H1 (cell line): Measurements from ENCODE around the gene GTSE1. TPM values are rescaled to one million over a fixed set of nuclear protein-coding genes. Genes with fewer than 3 reads are reported as not detected.

Experiments used
- CTCF ChIA-PET: fragments of 300-600 bp; sonication (Branson Sonifier 250); formaldehyde crosslinking; loops from one replicate; lab custom pipeline; 2021; ENCODE audit not compliant: partially characterized antibody; lab: Charles Lee
- POLR2A ChIA-PET: fragments of 300-600 bp; sonication (Branson Sonifier 250); formaldehyde crosslinking; loops from one replicate; lab custom pipeline; 2021; ENCODE audit warnings: inconsistent platforms; ENCODE audit not compliant: partially characterized antibody; lab: Charles Lee
- DNase-seq, 2 experiments: peaks; one replicate each; pipeline versions ENCODE4 v3.0.0 to v3.0.0-alpha.2; 2010 to 2022; ENCODE audit warnings: low spot score in 2 of 2, low read depth in 1 of 2, mixed read lengths in 1 of 2
- FAIRE-seq: peaks from 2 replicates; lab custom pipeline; 2011; peaks lifted over from hg19 to GRCh38; lab: Jason Lieb, UNC
- H2AFZ ChIP-seq: 2 replicates; pipeline ENCODE4 v1.8.1; 2012; ENCODE audit warnings: low read length, inconsistent platforms
- H2AK5ac ChIP-seq: 2 replicates; pipeline ENCODE4 v1.6.1; 2013; ENCODE audit warnings: low read depth, low read length
- H2BK120ac ChIP-seq: replicated peaks from 2 replicates; pipeline ENCODE3; 2013; ENCODE audit warnings: low read depth, low read length, inconsistent platforms
- H2BK12ac ChIP-seq: 2 replicates; pipeline ENCODE4 v1.6.1; 2013; ENCODE audit warnings: low read depth, low read length
- H2BK15ac ChIP-seq: 2 replicates; pipeline ENCODE4 v1.6.1; 2013; ENCODE audit warnings: low read length
- H2BK20ac ChIP-seq: 2 replicates; pipeline ENCODE4 v1.6.1; 2013; ENCODE audit warnings: low read length
- H2BK5ac ChIP-seq: 2 replicates; pipeline ENCODE4 v1.6.1; 2013; ENCODE audit warnings: low read depth, low read length
- H3K14ac ChIP-seq: 2 replicates; pipeline ENCODE4 v1.6.1; 2013; ENCODE audit warnings: inconsistent platforms; ENCODE audit not compliant: insufficient read length
- H3K18ac ChIP-seq: 2 replicates; pipeline ENCODE4 v1.6.1; 2013; ENCODE audit warnings: low read length; ENCODE audit errors: extremely low read depth
- H3K23ac ChIP-seq: 2 replicates; pipeline ENCODE4 v1.6.1; 2013; ENCODE audit warnings: inconsistent platforms; ENCODE audit not compliant: insufficient read length
- H3K23me2 ChIP-seq: 2 replicates; pipeline ENCODE4 v1.6.1; 2013; ENCODE audit warnings: low read depth, low read length
- H3K27ac ChIP-seq: 2 replicates; pipeline ENCODE4 v1.6.1; 2011; ENCODE audit warnings: low read depth, low read length, inconsistent platforms
- H3K27me3 ChIP-seq, 4 experiments: replicated peaks in 1 of 4; 1 replicate in 1 of 4; 2 replicates in 3 of 4; pipeline versions ENCODE4 v1.6.1 to v1.8.1; 2011 to 2013; ENCODE audit warnings: low read length in 3 of 4, mild to moderate bottlenecking in 3 of 4, inconsistent platforms in 2 of 4, mixed read lengths in 2 of 4, moderate library complexity in 1 of 4; ENCODE audit not compliant: control insufficient read depth in 3 of 4, insufficient read depth in 3 of 4; ENCODE audit errors: extremely low read depth in 1 of 4
- H3K36me3 ChIP-seq, 4 experiments: 2 replicates each; pipeline versions ENCODE4 v1.6.1 to v1.8.1; 2011 to 2013; ENCODE audit warnings: mild to moderate bottlenecking in 4 of 4, low read length in 3 of 4, moderate library complexity in 2 of 4, control low read depth in 1 of 4, inconsistent platforms in 1 of 4; ENCODE audit not compliant: insufficient read depth in 4 of 4, control insufficient read depth in 2 of 4
- H3K4ac ChIP-seq: replicated peaks from 2 replicates; pipeline ENCODE3; 2013; ENCODE audit warnings: low read length, low read depth, mixed read lengths, inconsistent platforms; ENCODE audit not compliant: insufficient read length
- H3K4me1 ChIP-seq, 4 experiments: replicated peaks in 1 of 4; 1 replicate in 1 of 4; 2 replicates in 3 of 4; pipeline versions ENCODE4 v1.6.1 to v1.8.1; 2011 to 2013; ENCODE audit warnings: low read length in 3 of 4, inconsistent platforms in 2 of 4, mixed read lengths in 1 of 4; ENCODE audit not compliant: insufficient read depth in 4 of 4, control insufficient read depth in 3 of 4
- H3K4me2 ChIP-seq, 2 experiments: 2 replicates each; pipeline versions ENCODE4 v1.6.1 to v1.8.1; 2011 to 2013; ENCODE audit warnings: low read depth in 2 of 2, low read length in 2 of 2, control low read depth in 1 of 2, inconsistent platforms in 1 of 2, mild to moderate bottlenecking in 1 of 2; ENCODE audit not compliant: insufficient read depth in 1 of 2
- H3K4me3 ChIP-seq, 4 experiments: fragments of 200-600, 300-600 bp in 1 of 4; sonication (generic), shearing (Covaris generic), sonication (Bioruptor Twin) in 1 of 4; 2 replicates each; pipeline versions ENCODE4 v1.5.1 to v1.8.1; 2011 to 2016; ENCODE audit warnings: low read length in 4 of 4, low read depth in 3 of 4, control low read depth in 2 of 4, inconsistent platforms in 2 of 4, mild to moderate bottlenecking in 2 of 4, mixed read lengths in 1 of 4, moderate library complexity in 1 of 4; ENCODE audit not compliant: insufficient read depth in 2 of 4; ENCODE audit errors: extremely low read depth in 1 of 4
- H3K56ac ChIP-seq: replicated peaks from 2 replicates; pipeline ENCODE3; 2013; ENCODE audit warnings: low read depth, mild to moderate bottlenecking, mixed read lengths, low read length, inconsistent platforms; ENCODE audit not compliant: insufficient read length
- H3K79me1 ChIP-seq: 2 replicates; pipeline ENCODE4 v1.6.1; 2013; ENCODE audit warnings: low read depth, low read length, control low read depth
- H3K79me2 ChIP-seq, 2 experiments: 2 replicates each; pipeline versions ENCODE4 v1.6.1 to v1.8.1; 2012 to 2013; ENCODE audit warnings: low read length in 2 of 2, mild to moderate bottlenecking in 2 of 2, inconsistent platforms in 1 of 2; ENCODE audit not compliant: insufficient read depth in 2 of 2, control insufficient read depth in 1 of 2
- H3K9ac ChIP-seq, 4 experiments: replicated peaks in 1 of 4; 1 replicate in 1 of 4; 2 replicates in 3 of 4; pipeline versions ENCODE4 v1.6.1 to v1.8.1; 2011 to 2013; ENCODE audit warnings: low read depth in 3 of 4, low read length in 3 of 4, control low read depth in 2 of 4, mild to moderate bottlenecking in 2 of 4, moderate library complexity in 2 of 4, inconsistent platforms in 1 of 4; ENCODE audit errors: extremely low read depth in 1 of 4
- H3K9me3 ChIP-seq, 2 experiments: 2 replicates each; pipeline versions ENCODE4 v1.6.1 to v1.8.1; 2012 to 2013; ENCODE audit warnings: mild to moderate bottlenecking in 2 of 2, moderate library complexity in 2 of 2, control low read depth in 1 of 2, inconsistent platforms in 1 of 2, low read depth in 1 of 2, low read length in 1 of 2, mixed read lengths in 1 of 2; ENCODE audit not compliant: insufficient read depth in 2 of 2
- H4K20me1 ChIP-seq, 2 experiments: replicated peaks in 1 of 2; 2 replicates each; pipeline versions ENCODE3 to v1.8.1; 2011 to 2013; ENCODE audit warnings: inconsistent platforms in 2 of 2, low read length in 2 of 2, mild to moderate bottlenecking in 1 of 2; ENCODE audit not compliant: insufficient read depth in 2 of 2, control insufficient read depth in 1 of 2
- H4K5ac ChIP-seq: 2 replicates; pipeline ENCODE4 v1.6.1; 2013; ENCODE audit warnings: low read length, low read depth, mixed read lengths, inconsistent platforms; ENCODE audit not compliant: insufficient read length
- H4K8ac ChIP-seq: 2 replicates; pipeline ENCODE4 v1.8.0; 2013; ENCODE audit warnings: mild to moderate bottlenecking, moderate library complexity, low read length, inconsistent platforms; ENCODE audit not compliant: insufficient read depth; ENCODE audit errors: extremely low read depth
- H4K91ac ChIP-seq: replicated peaks from 2 replicates; pipeline ENCODE3; 2013; ENCODE audit warnings: low read length, mixed read lengths, inconsistent platforms; ENCODE audit not compliant: insufficient read length
- ASH2L ChIP-seq: fragments of 200-600, 300-600 bp; sonication (generic); IDR thresholded peaks from one replicate; pipeline ENCODE4 v1.7.1; 2017; ENCODE audit warnings: low read length
- CTCF ChIP-seq, 3 experiments: IDR thresholded peaks; 1 replicate in 2 of 3; 2 replicates in 1 of 3; pipeline versions ENCODE4 v1.5.1 to v1.6.1; 2011; ENCODE audit warnings: low read length in 3 of 3, mild to moderate bottlenecking in 3 of 3, inconsistent platforms in 2 of 3, low read depth in 1 of 3, moderate library complexity in 1 of 3; ENCODE audit not compliant: insufficient read depth in 1 of 3; ENCODE audit errors: control extremely low read depth in 1 of 3
- RAD21 ChIP-seq, 2 experiments: IDR thresholded peaks in 1 of 2; conservative IDR thresholded peaks in 1 of 2; 2 replicates each; pipeline ENCODE4 v1.6.1; 2011; ENCODE audit warnings: low read depth in 2 of 2, low read length in 2 of 2, improper control_type of control experiment in 1 of 2, inconsistent platforms in 1 of 2, mild to moderate bottlenecking in 1 of 2, moderate library complexity in 1 of 2
- WGBS, 2 experiments: shearing (Covaris generic) in 1 of 2; methylation state at CpG; one replicate each; pipeline versions ENCODE4 v1.1.6 to v1.1.7; 2013 to 2015; ENCODE audit warnings: low lambda C conversion rate in 2 of 2, mixed read lengths in 2 of 2, inconsistent platforms in 1 of 2, low coverage in 1 of 2, missing lambda C conversion rate in 1 of 2; ENCODE audit not compliant: insufficient replicate concordance in 2 of 2, insufficient coverage in 1 of 2, insufficient read length in 1 of 2; ENCODE audit errors: extremely low coverage in 1 of 2, missing lambda C conversion rate in 1 of 2; 5-methylcytosine and 5-hydroxymethylcytosine counted together
- polyA plus RNA-seq, 7 experiments: library from polyadenylated mRNA; depleted of rRNA in 3 of 7; stranded (reverse) in 5 of 7; unstranded in 2 of 7; fragments of >200 nt in 5 of 7; fragments of 200-250 nt in 2 of 7; gene quantifications; 1 replicate in 5 of 7; 2 replicates in 1 of 7; 4 replicates in 1 of 7; pipeline versions ENCODE4 v1.2.1 to v1.2.3, GENCODE V29; 2011 to 2013; ENCODE audit warnings: missing spikeins in 2 of 7, mixed read lengths in 2 of 7
- total RNA-seq: library from RNA; stranded (reverse); fragmentation: NEBNext Ultra II Directional; extraction: Animal tissue kit (Norgen Biotek cat#: 25700); gene quantifications from 2 replicates; pipeline ENCODE4 v1.2.1, GENCODE V29; 2021

GTSE1 gene
- total and polyA plus RNA-seq, 2 of the 8 experiments (the other 6 are each of a cell fraction or from before 2014, with no cell fraction given), result 17.5 to 38.6 TPM

- WGBS, 2 experiments, result 91% methylated on average over 17 of the region's 24 CpGs; no CpG with 5 or more reads in 1 of the 2 experiments
- Histone ChIP-seq H2BK120ac (no peak overlapping the region), H3K23me2 (no peaks in the 10 kb centered on the region), H3K4me3 (no peak overlapping the region), H4K8ac (no peak overlapping the region), H4K91ac (no peak overlapping the region), H3K56ac (no peak overlapping the region), H3K4me2 (no peak overlapping the region), H3K27ac (no peak overlapping the region), H3K14ac (no peak overlapping the region), H2BK15ac (no peak overlapping the region), H3K4ac (no peak overlapping the region), H3K18ac (no peak overlapping the region), H3K27me3 (no peaks in the 10 kb centered on the region), H3K79me2 (no peaks in the 10 kb centered on the region), H3K4me1 (no peaks in the 10 kb centered on the region), H3K9me3 (no peaks in the 10 kb centered on the region), H2BK12ac (no peak overlapping the region), H3K9ac (no peak overlapping the region), H2BK5ac (no peak overlapping the region), H3K79me1 (no peaks in the 10 kb centered on the region; the same call in 1 of the 2 replicates), H2BK20ac (no peak overlapping the region), H2AFZ (no peak overlapping the region), H3K23ac (no peak overlapping the region), H2AK5ac (no peak overlapping the region), H4K5ac (no peak overlapping the region), H4K20me1 (peaks cover 0 to 3% of the 10 kb centered on the region in 2 experiments), H3K36me3 (peaks cover 0 to 7% (median 1%) of the 10 kb centered on the region in 4 experiments; a peak in 3 of 8 replicates)
- FAIRE-seq (no peak), DNase-seq (no peak)
- ChIA-PET CTCF (interaction anchor here (1.3 kb wide), 1 partner anchor 254 kb away, joined by 3 read pairs; no protein-coding TSS in a partner anchor), POLR2A (no interaction called here)
- TF ChIP-seq ASH2L, result no peak
- no peak for TF ChIP-seq CTCF (IDR thresholded peaks at IDR 0.05; ENCODE audit: control extremely low read depth in 1 of 3, insufficient read depth in 1 of 3, low read depth in 1 of 3, low read length in 3 of 3)
- TF ChIP-seq RAD21 (IDR thresholded peaks at IDR 0.05 in 1 of 2, conservative IDR thresholded peaks at IDR 0.05 in 1 of 2; ENCODE audit: low read depth in 2 of 2, low read length in 2 of 2), result no peak
These were observed 8.6 kb upstream of the GTSE1 start for GRCh38 chr22:46287873-46288751.
